Measurements from ENCODE around the gene PARN.

DNA sequence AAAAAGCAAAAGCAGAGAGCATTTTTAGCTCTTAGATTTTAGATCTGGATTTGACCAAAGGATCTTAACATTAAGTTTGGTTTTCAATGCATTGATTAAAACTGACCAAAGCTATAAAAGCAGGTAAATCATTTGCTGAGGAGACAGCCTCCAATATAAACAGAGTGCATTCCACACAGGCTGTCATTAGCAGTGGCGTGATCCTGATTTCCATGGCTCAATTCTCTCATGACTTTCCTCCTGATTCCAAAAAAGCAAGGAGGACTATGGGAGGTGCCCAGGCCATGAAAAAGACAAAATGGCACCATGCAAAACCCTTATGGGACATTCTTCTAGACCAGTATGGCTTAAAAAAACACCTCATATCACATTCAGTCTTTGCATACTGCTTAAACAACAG is 53.5 kb downstream of the PARN start:
- no peak for TF ChIP-seq POLR2AphosphoS5 (IDR thresholded peaks at IDR 0.05; ENCODE audit: low read depth, low read length)
- no peak for TF ChIP-seq TAF1 (IDR thresholded peaks at IDR 0.05; ENCODE audit: borderline replicate concordance, low read depth, low read length)
- no peak for TF ChIP-seq POLR2A (IDR thresholded peaks at IDR 0.05; ENCODE audit: low read depth, low read length)
